Adrenal gland (tissue), 12 donors: ENCODE data around the gene ADAMTSL3. TPM values are rescaled to one million over a fixed set of nuclear protein-coding genes. Genes with fewer than 3 reads are reported as not detected.

Experiments used
- DNase-seq, 7 donors: peaks; one replicate each; pipeline ENCODE4 v3.0.0-alpha.2; 2019 to 2020
- H3K27ac ChIP-seq, 5 donors: fragments of 200-600 bp; sonication (generic) in 4 of 5; 1 replicate in 3 of 5; 2 replicates in 2 of 5; pipeline versions ENCODE4 v1.5.1 to v1.8.0; 2016 to 2020; ENCODE audit warnings: mild to moderate bottlenecking in 1 of 5
- H3K27me3 ChIP-seq: fragments of 200-600 bp; 2 replicates; pipeline ENCODE4 v1.8.0; 2021
- H3K36me3 ChIP-seq, 2 donors: fragments of 200-600 bp; replicated peaks in 1 of 2; 1 replicate in 1 of 2; 2 replicates in 1 of 2; pipeline versions ENCODE4 v1.5.1 to v1.8.0; 2018 to 2022
- H3K4me1 ChIP-seq, 2 donors: fragments of 200-600 bp; replicated peaks in 1 of 2; 1 replicate in 1 of 2; 2 replicates in 1 of 2; pipeline versions ENCODE4 v1.5.1 to v1.8.0; 2018 to 2021
- H3K4me3 ChIP-seq, 4 donors: fragments of 200-600 bp; sonication (generic) in 3 of 4; one replicate each; pipeline ENCODE4 v1.5.1; 2016 to 2018
- H3K9me3 ChIP-seq, 3 donors: fragments of 200-600 bp; sonication (generic) in 1 of 3; replicated peaks in 1 of 3; 1 replicate in 2 of 3; 2 replicates in 1 of 3; pipeline versions ENCODE4 v1.5.1 to v1.8.0; 2016 to 2021
- CTCF ChIP-seq, 6 experiments: fragments of 450-650 bp in 4 of 6; fragments of 200-600 bp in 2 of 6; sonication (generic) in 1 of 6; IDR thresholded peaks; 1 replicate in 5 of 6; 2 replicates in 1 of 6; pipeline versions ENCODE4 v1.5.1 to v1.8.0; 2016 to 2021; ENCODE audit warnings: antibody characterized with exemption in 6 of 6, mild to moderate bottlenecking in 2 of 6, moderate library complexity in 1 of 6
- POLR2A ChIP-seq, 2 donors: fragments of 450-650 bp; IDR thresholded peaks; one replicate each; pipeline ENCODE4 v1.6.1; 2017; ENCODE audit warnings: antibody characterized with exemption in 2 of 2, mild to moderate bottlenecking in 2 of 2, moderate library complexity in 1 of 2
- WGBS, 4 donors: extraction: QIAGEN DNeasy Blood & Tissue Kit in 2 of 4; methylation state at CpG; one replicate each; pipeline versions ENCODE4 v1.1.5 to v1.1.7; 2013 to 2017; 5-methylcytosine and 5-hydroxymethylcytosine counted together
- intact Hi-C, 2 donors: fragments of 100-400 bp; cut with DNase I; formaldehyde crosslinking; loops; one replicate each; pipeline versions ENCODE4 v1.14.1 to v1.15.0; 2022 to 2023
- polyA plus RNA-seq, 3 donors: library from polyadenylated mRNA; stranded (reverse); fragments of 200-250 nt in 2 of 3; fragments of 350-450 nt in 1 of 3; fragmentation: Illumina TruSeq in 1 of 3; extraction: RNeasy Lipid Tissue Mini Kit (QIAGEN cat#74804) in 1 of 3; gene quantifications; one replicate each; pipeline ENCODE4 v1.2.3, GENCODE V29; 2013 to 2014
- total RNA-seq, 9 donors: library from RNA; depleted of rRNA in 4 of 9; stranded (reverse); fragments of >200 nt in 4 of 9; fragments of 120-200 nt in 1 of 9; fragmentation: NEBNext Ultra II Directional in 1 of 9; extraction: Animal tissue kit (Norgen Biotek cat#: 25700) in 1 of 9; gene quantifications; one replicate each; pipeline versions ENCODE4 v1.1.0 to v1.2.4, GENCODE V29; 2013 to 2023
- donor health status: healthy with polysubstance abuse.
- donor health status: Bipolar disorder and iron deficiency.
- donor health status: DM: yes; HTN: yes; CAD: no.
- donor health status: DM: no; HTN: no; CAD: no.
- donor health status: DM: no; HTN: no; CAD: no.
- donor health status: DM: yes; HTN: yes; CAD: no.

ADAMTSL3 gene
- total and polyA plus RNA-seq, 12 donors: 0.98 to 19.7 (median 10.5) TPM

GRCh38 chr15:83776986-83777385 lies 123.1 kb downstream of the ADAMTSL3 start:
- Histone ChIP-seq H3K27me3 (no peaks in the 10 kb centered on the region), H3K4me1 (no peaks in the 10 kb centered on the region), H3K4me3 (no peak overlapping the region), H3K36me3 (no peaks in the 10 kb centered on the region), H3K9me3 (no peaks in the 10 kb centered on the region), H3K27ac (no peak overlapping the region)
- TF ChIP-seq CTCF (IDR thresholded peaks at IDR 0.05): no peak
- no peak for TF ChIP-seq POLR2A (IDR thresholded peaks at IDR 0.05)
- intact Hi-C loops: no loop called here
- WGBS, 4 donors: 83 to 87% (median 84%) methylated on average over 1 to 4 of the region's 4 CpGs
- DNase-seq: no peak

GRCh38 chr15:83783227-83783626 lies 129.3 kb downstream of the ADAMTSL3 start:
- WGBS, 4 donors: 89 to 97% (median 95%) methylated on average over 1 of the region's 1 CpG
- DNase-seq: no peak
- H3K27me3 ChIP-seq: no peaks in the 10 kb centered on the region
- H3K36me3 ChIP-seq: no peaks in the 10 kb centered on the region
- H3K4me1 ChIP-seq: no peaks in the 10 kb centered on the region
- no peaks in the 10 kb centered on the region for H3K9me3 ChIP-seq
- no peak overlapping the region for H3K4me3 ChIP-seq
- no peak for TF ChIP-seq POLR2A (IDR thresholded peaks at IDR 0.05)
- intact Hi-C loops: no loop called here
- no peak overlapping the region for H3K27ac ChIP-seq

- no peak for DNase-seq
- no peaks in the 10 kb centered on the region for H3K4me1 ChIP-seq
- intact Hi-C loops: no loop called here
- no peaks in the 10 kb centered on the region for H3K36me3 ChIP-seq
- no peak for TF ChIP-seq CTCF (IDR thresholded peaks at IDR 0.05)
- no peak for TF ChIP-seq POLR2A (IDR thresholded peaks at IDR 0.05)
- H3K27ac ChIP-seq: no peak overlapping the region
- H3K27me3 ChIP-seq: no peaks in the 10 kb centered on the region
- H3K9me3 ChIP-seq: no peaks in the 10 kb centered on the region
- no peak overlapping the region for H3K4me3 ChIP-seq
Observed at GRCh38 chr15:83784975-83785374, 131.1 kb downstream of the ADAMTSL3 start.

GRCh38 chr15:83786336-83786735 lies 132.4 kb downstream of the ADAMTSL3 start:
- 71 to 81% (median 76%) methylated on average over 5 of the region's 5 CpGs for WGBS, 4 donors
- Histone ChIP-seq H3K27ac (no peak overlapping the region), H3K9me3 (no peaks in the 10 kb centered on the region), H3K36me3 (no peaks in the 10 kb centered on the region), H3K4me1 (no peaks in the 10 kb centered on the region), H3K27me3 (no peaks in the 10 kb centered on the region), H3K4me3 (no peak overlapping the region)
- TF ChIP-seq CTCF (IDR thresholded peaks at IDR 0.05) (no peak), POLR2A (IDR thresholded peaks at IDR 0.05) (no peak)
- intact Hi-C loops: no loop called here
- DNase-seq: no peak

- Histone ChIP-seq H3K4me1 (no peaks in the 10 kb centered on the region), H3K36me3 (no peaks in the 10 kb centered on the region), H3K27me3 (no peaks in the 10 kb centered on the region), H3K4me3 (no peak overlapping the region), H3K9me3 (no peaks in the 10 kb centered on the region), H3K27ac (no peak overlapping the region)
- no peak for DNase-seq
- intact Hi-C loops: no loop called here
- no peak for TF ChIP-seq POLR2A (IDR thresholded peaks at IDR 0.05)
- no peak for TF ChIP-seq CTCF (IDR thresholded peaks at IDR 0.05)
- 83 to 89% (median 85%) methylated on average over 5 of the region's 5 CpGs for WGBS, 4 donors
Observed at GRCh38 chr15:83793069-83793468, 139.1 kb downstream of the ADAMTSL3 start.
